HG03196 (cell line): ENCODE data around the gene XCR1.
"Not testable (repeated sequence)": the region's sequence is repeated elsewhere in the genome, so short reads cannot be mapped to it uniquely, and the experiment has no call there.

Experiments used
- ATAC-seq: cut with Tn5 transposase; IDR thresholded peaks from one replicate; pipeline ENCODE4 v1.9.1; 2021; ENCODE audit not compliant: unreplicated experiment

The XCR1 gene

DNA sequence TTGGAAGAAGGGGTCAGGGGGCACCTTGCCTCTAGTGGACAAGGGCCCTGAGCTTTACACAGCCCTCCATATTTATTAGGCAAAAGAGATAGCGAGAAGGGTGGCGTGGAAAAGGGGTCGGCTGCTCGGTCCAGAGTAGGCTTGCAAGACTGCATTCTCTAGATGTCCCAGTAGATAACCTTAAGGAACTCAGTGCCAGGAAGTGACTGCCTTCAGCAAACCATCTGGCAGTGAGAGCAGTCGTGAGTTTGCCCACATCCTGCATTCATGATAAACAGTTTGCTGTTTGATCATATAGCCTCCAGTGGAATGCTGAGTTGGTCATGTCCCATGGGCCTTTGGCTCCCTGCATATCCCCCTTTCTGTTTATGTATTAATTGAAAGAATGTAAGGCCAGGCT lies 18.9 kb upstream of the XCR1 start:
- not testable (repeated sequence) for ATAC-seq

DNA sequence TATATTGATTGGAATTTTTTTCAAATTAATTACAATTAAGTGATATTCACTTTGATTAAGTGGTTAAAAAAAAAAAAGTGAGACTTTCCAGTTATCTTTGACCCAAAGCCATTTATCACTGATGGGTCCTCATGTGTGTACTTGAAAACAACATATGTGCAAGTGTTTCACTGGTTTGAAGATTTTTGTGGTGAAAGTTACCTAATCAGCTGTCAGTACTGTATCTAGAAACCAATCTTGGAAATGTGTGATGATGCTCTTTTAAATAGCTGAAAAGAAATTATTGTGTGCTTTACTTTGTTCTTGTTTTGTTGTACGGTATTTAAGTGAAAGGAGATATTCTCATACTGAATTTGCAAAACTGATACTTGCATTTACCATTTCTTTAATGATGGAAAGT lies 11.6 kb upstream of the XCR1 start:
- ATAC-seq, result no peak

GRCh38 chr3:46038071-46038470 lies 10.8 kb upstream of the XCR1 start:
- ATAC-seq, result not testable (repeated sequence)

DNA sequence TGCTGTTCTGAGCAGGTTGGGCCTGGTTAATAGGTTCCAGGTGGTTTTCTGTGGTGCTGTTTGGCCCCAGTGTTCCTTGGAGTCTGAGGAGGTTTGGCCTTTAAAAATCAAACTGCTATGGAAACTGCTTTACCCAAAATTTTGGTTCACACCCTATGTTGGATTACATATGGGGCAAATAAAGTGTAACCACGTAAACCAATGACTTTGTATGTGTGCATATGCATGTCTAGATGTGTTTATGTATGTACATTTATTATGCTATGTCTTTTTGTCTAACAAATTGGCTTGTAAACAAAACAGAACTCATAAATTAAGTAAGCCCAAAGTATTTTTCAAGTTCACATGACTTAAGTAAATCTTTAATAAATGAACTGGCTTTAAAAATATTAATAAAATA lies 8.9 kb upstream of the XCR1 start:
- ATAC-seq, result no peak

- ATAC-seq, result no peak
Measured at GRCh38 chr3:46031747-46032146, 4.5 kb upstream of the XCR1 start.

GRCh38 chr3:46031269-46031668 lies 4.0 kb upstream of the XCR1 start:
- no peak for ATAC-seq

- ATAC-seq, result no peak
Measured at GRCh38 chr3:46030626-46031025, 3.3 kb upstream of the XCR1 start.

- ATAC-seq, result no peak
Measured at GRCh38 chr3:46029953-46030543, 2.8 kb upstream of the XCR1 start.

DNA sequence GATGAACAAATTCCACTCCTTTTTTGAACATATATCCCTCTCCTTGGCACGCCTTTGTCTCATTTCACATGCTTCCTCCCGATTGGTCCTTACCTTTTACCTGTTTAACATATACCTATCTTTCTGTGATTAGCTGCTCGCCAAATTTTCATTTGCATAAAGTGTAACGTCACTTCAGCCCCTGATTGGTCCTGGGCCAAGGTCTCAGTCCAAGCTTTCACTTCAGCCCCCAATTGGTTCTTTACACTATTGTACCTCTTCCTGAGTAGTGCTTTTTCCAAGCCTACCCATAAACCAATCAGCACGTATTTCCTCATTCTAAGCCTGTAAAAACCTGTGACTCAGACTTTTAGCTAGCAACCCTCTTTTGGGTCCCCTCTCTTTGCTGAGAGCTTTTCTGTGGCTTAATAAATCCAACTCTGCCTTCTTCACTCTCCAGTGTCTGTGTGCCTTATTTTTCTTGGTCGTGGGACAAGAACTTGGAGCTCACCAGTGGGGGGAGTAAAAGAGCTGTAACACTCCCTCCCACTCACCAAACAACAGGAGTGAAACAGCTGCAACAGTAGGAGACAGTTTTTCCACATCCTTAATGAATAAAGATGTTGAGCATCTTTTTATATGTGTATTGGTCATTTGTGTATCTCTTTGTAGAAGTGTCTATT lies 584 bp upstream of the XCR1 start:
- no peak for ATAC-seq

DNA sequence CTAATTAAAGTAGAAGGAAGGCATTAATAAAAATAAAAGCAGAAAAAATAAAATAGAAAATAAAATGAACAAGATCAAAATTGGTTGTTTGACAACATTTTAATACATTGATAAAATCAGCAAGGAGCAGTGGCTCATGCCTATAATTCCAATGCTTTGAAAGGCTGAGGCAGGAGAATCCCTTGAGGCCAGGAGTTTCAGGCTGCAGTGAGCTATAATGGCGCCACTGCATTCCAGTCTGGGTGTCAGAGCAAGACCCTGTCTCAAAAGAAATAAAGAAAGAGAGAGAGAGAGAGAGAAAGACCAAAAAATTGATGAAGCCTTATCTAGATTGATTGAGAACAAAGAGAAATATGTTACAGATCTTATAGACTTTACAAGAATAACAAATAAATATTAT lies 2.1 kb downstream of the XCR1 start:
- no peak for ATAC-seq

GRCh38 chr3:46024131-46024530 lies 3.2 kb downstream of the XCR1 start:
- no peak for ATAC-seq

GRCh38 chr3:46022909-46023785 lies 4.1 kb downstream of the XCR1 start:
- no peak for ATAC-seq

- ATAC-seq, result no peak
Measured at GRCh38 chr3:46021516-46021915, 5.8 kb downstream of the XCR1 start.

GRCh38 chr3:46020766-46021510 lies 6.3 kb downstream of the XCR1 start:
- no peak for ATAC-seq

DNA sequence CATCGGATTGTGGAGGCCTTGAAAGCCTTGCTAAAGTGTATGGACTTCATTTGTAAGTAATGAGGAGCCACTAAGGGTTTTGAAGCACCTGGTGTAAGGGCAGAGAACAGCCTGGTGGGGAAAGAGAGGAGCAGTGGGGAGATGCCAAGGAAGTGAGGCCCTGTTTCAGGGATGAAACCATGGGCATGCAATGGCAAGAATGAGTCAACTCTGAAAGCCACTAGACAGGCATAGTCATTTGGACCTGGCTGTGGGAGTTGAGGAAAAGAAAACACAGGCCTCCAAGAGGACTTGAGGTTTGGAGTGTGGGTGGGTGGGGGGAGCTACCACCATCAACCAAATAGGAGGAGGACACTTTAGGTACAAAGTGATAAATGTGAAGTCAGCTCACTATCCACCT lies 7.6 kb downstream of the XCR1 start:
- no peak for ATAC-seq

- no peak for ATAC-seq
Measured at GRCh38 chr3:46017720-46018119, 9.6 kb downstream of the XCR1 start.

GRCh38 chr3:46013316-46014094 lies 13.8 kb downstream of the XCR1 start:
- ATAC-seq, result no peak

DNA sequence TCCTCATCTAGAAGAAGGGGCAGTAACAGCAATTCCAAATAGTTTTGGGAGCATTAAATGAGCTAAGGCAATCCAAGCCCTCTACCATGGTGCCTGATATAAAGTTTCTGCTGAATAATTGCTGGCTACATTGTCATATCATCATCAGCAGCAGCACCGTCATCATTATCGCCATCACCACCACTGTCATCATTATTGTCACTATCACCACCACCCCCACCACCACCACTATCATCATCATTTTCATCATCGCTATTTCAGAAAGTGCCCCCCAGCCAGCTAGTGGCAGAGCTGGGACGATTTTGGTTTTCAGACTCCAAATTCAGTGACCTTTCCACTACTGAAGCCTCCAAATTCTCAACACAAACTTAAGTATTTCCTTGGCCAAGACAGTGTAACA lies 15.0 kb downstream of the XCR1 start:
- ATAC-seq, result no peak

DNA sequence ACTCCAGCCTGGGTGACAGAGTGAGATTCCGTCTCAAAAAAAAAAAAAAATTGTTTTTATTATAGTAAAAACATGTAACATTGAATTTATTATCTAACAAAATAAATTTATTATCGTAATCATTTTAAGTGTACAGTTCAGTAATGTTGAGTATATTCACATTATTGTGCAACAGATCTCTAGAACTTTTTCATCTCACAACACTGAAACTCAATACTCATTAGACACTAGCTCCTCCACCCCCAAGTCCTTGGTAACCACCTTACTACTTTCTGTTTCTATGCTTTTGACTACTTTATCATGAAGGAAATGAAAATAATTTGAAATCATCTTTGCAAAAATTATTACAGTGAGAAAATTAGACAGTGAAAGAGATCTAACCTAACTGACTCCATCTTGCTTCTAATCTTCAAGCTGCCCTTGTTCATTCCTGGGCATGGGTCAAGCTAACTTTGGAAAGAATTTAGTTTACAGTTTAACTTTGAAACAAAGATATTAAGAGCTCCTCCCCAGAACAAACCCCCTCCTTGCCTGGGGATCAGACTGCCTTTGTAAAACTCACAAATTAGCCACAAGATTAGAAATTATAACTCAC lies 16.7 kb downstream of the XCR1 start:
- no peak for ATAC-seq

DNA sequence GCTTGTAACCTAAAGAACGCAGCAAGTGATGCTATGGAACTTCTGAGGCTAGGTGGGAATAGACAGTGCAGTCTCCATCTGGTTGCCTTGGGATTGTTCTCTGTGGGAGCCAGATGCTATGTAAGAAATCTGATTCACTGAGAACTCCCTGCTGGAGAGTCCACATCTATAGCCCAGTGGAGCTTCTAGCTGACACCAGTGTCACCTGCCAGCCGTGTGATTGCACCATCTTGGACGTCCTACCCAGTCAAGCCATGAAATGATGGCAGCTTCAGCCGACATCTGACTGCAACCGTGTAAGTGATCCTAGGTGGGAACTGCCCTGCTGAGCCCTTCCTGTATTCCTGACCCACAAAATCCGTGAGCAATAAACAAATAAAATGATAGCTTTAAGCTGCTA lies 19.2 kb downstream of the XCR1 start:
- ATAC-seq, result no peak
